ENCODE results near the gene DNAH11.

GRCh38 chr7:21777921-21778320 is 235.1 kb downstream of the DNAH11 start:
- TF ChIP-seq CTCF (IDR thresholded peaks at IDR 0.05) (no peak), POLR2A (IDR thresholded peaks at IDR 0.05) (no peak), POLR2AphosphoS5 (IDR thresholded peaks at IDR 0.05) (no peak)

Measured in prostate gland (tissue), 2 donors.